Tibial nerve (tissue), 4 donors: Measurements from ENCODE around the gene ASTN2. TPM values are rescaled to one million over a fixed set of nuclear protein-coding genes. Genes with fewer than 3 reads are reported as not detected.

Source experiments
- DNase-seq, 2 donors: peaks; one replicate each; pipeline ENCODE4 v3.0.0-alpha.2; 2019; ENCODE audit warnings: low spot score in 2 of 2
- H3K27ac ChIP-seq, 4 donors: fragments of 200-600 bp; sonication (generic) in 3 of 4; one replicate each; pipeline ENCODE4 v1.5.1; 2017 to 2019; ENCODE audit warnings: mild to moderate bottlenecking in 1 of 4
- H3K27me3 ChIP-seq, 2 donors: fragments of 200-600 bp; sonication (generic) in 1 of 2; one replicate each; pipeline versions ENCODE4 v1.5.1 to v1.6.0; 2017 to 2019
- H3K36me3 ChIP-seq, 3 donors: fragments of 200-600 bp; sonication (generic); one replicate each; pipeline ENCODE4 v1.5.1; 2018 to 2019
- H3K4me1 ChIP-seq, 4 donors: fragments of 200-600 bp; sonication (generic) in 3 of 4; one replicate each; pipeline ENCODE4 v1.5.1; 2017 to 2019
- H3K4me3 ChIP-seq, 4 donors: fragments of 200-600 bp; sonication (generic) in 3 of 4; one replicate each; pipeline ENCODE4 v1.5.1; 2017 to 2019; ENCODE audit warnings: mild to moderate bottlenecking in 1 of 4, moderate library complexity in 1 of 4
- H3K9me3 ChIP-seq, 4 donors: fragments of 200-600 bp; sonication (generic) in 3 of 4; one replicate each; pipeline ENCODE4 v1.5.1; 2017 to 2019
- EP300 ChIP-seq, 2 donors: sonication (generic); formaldehyde crosslinking; IDR thresholded peaks; one replicate each; pipeline ENCODE4 v1.6.1; 2017; ENCODE audit warnings: antibody characterized with exemption in 2 of 2, mild to moderate bottlenecking in 1 of 2
- POLR2A ChIP-seq, 2 donors: fragments of 450-650 bp; IDR thresholded peaks; one replicate each; pipeline ENCODE4 v1.6.1; 2017; ENCODE audit warnings: antibody characterized with exemption in 2 of 2, mild to moderate bottlenecking in 2 of 2, moderate library complexity in 2 of 2
- WGBS, 2 donors: methylation state at CpG; one replicate each; pipeline ENCODE4 v1.1.5; 2018; 5-methylcytosine and 5-hydroxymethylcytosine counted together
- total RNA-seq, 4 donors: library from RNA; depleted of rRNA; stranded (reverse); fragments of >200 nt; gene quantifications; one replicate each; pipeline ENCODE4 v1.1.0, GENCODE V29; 2016
- TF ChIP-seq, protein P1 (sequence below), 5 experiments: fragments of 200-600 bp in 3 of 5; fragments of 450-650 bp in 2 of 5; sonication (generic) in 3 of 5; IDR thresholded peaks; one replicate each; pipeline ENCODE4 v1.5.1; 2016 to 2019; ENCODE audit warnings: antibody characterized with exemption in 5 of 5, mild to moderate bottlenecking in 3 of 5, moderate library complexity in 2 of 5

Gene ASTN2
- total RNA-seq, 4 donors from 2014 or later = 9.0 to 14.9 (median 12.3) TPM

DNA sequence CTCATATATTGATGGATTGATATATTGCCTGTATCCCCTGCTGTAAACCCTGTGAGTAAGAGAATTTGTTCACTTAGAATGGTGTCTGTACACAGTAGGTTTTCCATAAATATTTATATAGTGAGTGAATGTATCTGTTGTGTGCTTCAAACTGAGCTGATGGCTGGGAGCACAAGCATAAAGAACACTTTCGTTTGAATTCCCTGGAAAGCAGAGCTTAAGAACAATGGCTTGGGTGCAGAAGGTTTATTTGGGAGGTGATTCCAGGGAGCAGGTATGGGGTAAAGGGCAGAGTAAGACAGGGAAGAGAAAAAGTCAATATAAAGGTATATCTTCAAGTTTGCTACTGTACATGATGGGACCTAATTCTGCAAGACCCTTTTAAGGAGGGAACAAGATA lies 918.7 kb downstream of the ASTN2 start:
- no peak overlapping the region for H3K4me3 ChIP-seq
- 68 to 70% methylated on average over 1 of the region's 1 CpG for WGBS, 2 donors
- no peaks in the 10 kb centered on the region for H3K9me3 ChIP-seq
- no peaks in the 10 kb centered on the region for H3K36me3 ChIP-seq
- TF ChIP-seq POLR2A (IDR thresholded peaks at IDR 0.05) (no peak), EP300 (IDR thresholded peaks at IDR 0.05) (no peak)
- no peak overlapping the region for H3K27ac ChIP-seq
- peaks cover 0 to 6% (median 0%) of the 10 kb centered on the region in 4 donors for H3K4me1 ChIP-seq
- DNase-seq = no peak
- no peaks in the 10 kb centered on the region for H3K27me3 ChIP-seq

DNA sequence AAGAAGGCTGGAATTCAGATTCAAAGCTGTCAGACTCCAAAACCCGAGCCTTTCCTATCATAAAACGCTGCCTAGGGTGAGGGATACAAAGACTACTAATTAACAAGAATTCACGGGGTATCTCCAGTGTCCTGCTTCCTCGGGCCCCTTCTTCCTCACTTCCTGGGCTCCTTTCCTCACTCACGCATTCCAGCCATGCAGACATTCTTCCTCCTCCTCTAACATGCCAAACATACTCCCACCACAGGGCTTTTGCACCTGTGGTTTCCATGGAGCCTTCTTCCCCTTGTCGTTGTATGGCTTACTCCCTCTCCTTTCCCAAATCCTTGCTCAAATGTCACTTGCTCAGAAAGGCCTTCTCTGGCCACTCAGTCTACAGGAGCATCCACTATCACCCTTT lies 919.1 kb downstream of the ASTN2 start:
- H3K9me3 ChIP-seq = no peaks in the 10 kb centered on the region
- H3K27me3 ChIP-seq = no peaks in the 10 kb centered on the region
- no peaks in the 10 kb centered on the region for H3K36me3 ChIP-seq
- H3K4me1 ChIP-seq = peaks cover 0 to 6% (median 0%) of the 10 kb centered on the region in 4 donors
- no peak for TF ChIP-seq EP300 (IDR thresholded peaks at IDR 0.05)
- TF ChIP-seq, protein P1, sequence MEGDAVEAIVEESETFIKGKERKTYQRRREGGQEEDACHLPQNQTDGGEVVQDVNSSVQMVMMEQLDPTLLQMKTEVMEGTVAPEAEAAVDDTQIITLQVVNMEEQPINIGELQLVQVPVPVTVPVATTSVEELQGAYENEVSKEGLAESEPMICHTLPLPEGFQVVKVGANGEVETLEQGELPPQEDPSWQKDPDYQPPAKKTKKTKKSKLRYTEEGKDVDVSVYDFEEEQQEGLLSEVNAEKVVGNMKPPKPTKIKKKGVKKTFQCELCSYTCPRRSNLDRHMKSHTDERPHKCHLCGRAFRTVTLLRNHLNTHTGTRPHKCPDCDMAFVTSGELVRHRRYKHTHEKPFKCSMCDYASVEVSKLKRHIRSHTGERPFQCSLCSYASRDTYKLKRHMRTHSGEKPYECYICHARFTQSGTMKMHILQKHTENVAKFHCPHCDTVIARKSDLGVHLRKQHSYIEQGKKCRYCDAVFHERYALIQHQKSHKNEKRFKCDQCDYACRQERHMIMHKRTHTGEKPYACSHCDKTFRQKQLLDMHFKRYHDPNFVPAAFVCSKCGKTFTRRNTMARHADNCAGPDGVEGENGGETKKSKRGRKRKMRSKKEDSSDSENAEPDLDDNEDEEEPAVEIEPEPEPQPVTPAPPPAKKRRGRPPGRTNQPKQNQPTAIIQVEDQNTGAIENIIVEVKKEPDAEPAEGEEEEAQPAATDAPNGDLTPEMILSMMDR (IDR thresholded peaks at IDR 0.05) = no peak
- TF ChIP-seq POLR2A (IDR thresholded peaks at IDR 0.05) = no peak
- no peak for DNase-seq
- H3K4me3 ChIP-seq = no peak overlapping the region
- H3K27ac ChIP-seq = no peak overlapping the region
- 73 to 78% methylated on average over 6 of the region's 6 CpGs for WGBS, 2 donors

DNA sequence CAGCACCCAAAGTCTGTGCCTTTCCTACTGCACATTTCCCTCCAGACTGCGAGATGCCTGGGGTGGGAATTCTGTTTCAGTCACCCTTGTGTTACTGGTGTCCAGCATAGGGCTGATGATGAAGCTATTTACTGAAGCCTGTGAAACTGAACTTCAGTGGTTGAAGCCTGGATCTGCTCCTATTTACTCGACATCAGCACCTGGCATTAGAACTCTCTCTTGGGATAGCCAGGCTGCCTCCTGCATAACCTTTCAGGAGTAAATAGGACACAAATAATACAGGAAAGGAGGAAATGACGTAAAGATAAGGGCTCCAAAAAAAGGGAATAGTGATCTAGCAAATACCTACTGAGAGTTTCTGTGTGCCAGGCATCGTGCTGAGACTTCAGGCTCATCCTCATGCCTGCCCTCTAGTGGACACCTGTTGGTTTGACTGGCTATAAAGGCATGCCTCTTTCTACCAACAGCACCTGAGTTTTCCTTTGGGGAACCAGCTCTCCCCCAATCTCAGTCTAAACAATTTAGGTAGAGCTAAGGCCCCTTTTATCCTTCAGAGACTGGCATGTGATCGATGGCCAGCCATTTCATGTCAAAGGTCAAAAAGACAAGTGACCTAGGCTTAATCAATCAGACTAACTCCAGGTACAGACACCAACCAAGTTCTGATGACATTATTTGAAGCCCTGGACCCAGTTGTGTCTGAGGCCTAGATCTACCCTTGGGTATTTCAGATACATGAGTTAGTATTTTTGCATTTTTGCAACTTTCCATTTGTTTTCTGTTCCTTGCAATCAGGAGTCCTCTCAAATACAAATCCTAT lies 919.8 kb downstream of the ASTN2 start:
- H3K4me1 ChIP-seq = peaks cover 0 to 6% (median 0%) of the 10 kb centered on the region in 4 donors
- no peaks in the 10 kb centered on the region for H3K9me3 ChIP-seq
- H3K27ac ChIP-seq = no peak overlapping the region
- TF ChIP-seq POLR2A (IDR thresholded peaks at IDR 0.05) = no peak
- TF ChIP-seq, protein P1 (IDR thresholded peaks at IDR 0.05) = peak; percentile 25 to 53 (median 42)
- 69 to 82% methylated on average over 5 of the region's 5 CpGs for WGBS, 2 donors
- H3K36me3 ChIP-seq = no peaks in the 10 kb centered on the region
- H3K4me3 ChIP-seq = no peak overlapping the region
- no peaks in the 10 kb centered on the region for H3K27me3 ChIP-seq
- no peak for DNase-seq

DNA sequence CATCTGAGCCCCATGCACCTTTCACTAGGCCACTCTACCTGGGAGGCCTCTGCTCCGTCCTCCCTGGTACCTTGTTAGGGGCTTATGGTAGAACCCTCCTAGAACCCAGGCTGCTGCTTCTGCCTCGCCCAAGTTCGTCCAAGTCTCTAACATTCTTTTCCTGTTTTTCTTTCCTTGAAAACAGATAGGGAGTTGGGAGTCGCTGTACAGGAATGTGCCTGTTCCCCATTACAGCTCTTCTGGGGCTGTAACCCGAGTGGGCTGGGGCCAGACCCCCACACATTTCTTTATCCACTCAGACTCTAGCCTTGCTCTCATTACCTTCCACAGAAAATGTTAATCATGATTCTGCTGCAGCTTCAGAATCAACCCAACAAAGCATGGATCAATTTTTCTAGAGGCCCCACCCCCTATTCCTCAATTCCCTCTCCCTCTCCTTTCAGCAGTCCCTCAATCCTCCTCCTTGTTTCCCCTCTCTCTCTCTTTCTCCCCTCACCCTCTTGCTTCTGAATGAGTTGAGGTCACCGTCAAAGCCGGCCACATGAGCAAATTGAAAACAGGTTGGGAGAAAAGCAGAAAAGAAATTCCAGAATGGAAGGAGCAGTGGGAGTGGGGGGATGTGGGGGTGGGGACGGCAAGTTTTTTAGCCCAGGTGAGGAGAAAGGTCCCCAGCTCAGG lies 921.5 kb downstream of the ASTN2 start:
- peaks cover 0 to 6% (median 0%) of the 10 kb centered on the region in 4 donors for H3K4me1 ChIP-seq
- no peak for DNase-seq
- no peaks in the 10 kb centered on the region for H3K9me3 ChIP-seq
- H3K36me3 ChIP-seq = no peaks in the 10 kb centered on the region
- TF ChIP-seq POLR2A (IDR thresholded peaks at IDR 0.05) (no peak), EP300 (IDR thresholded peaks at IDR 0.05) (no peak)
- TF ChIP-seq, protein P1 (IDR thresholded peaks at IDR 0.05) = no peak
- H3K27me3 ChIP-seq = no peaks in the 10 kb centered on the region
- WGBS, 2 donors = 67 to 71% methylated on average over 8 of the region's 8 CpGs
- H3K4me3 ChIP-seq = no peak overlapping the region
- H3K27ac ChIP-seq = no peak overlapping the region

DNA sequence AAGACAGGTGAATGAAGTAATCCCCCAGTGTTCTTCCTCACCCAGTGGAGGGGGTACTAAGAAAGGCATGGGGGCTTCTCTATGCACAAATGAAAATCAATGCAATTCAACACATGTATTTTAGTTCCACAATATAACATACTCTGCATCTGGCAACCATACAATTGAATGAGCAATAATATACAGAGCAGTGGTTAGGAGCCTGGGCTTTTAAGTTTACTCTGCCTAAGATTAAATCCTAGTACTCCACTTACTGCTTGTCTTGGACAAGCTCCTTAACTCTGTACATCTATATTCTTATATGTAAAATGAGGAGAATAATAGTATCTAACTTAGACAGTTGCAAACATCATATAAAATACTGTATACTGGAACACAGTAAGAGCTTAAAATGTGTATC lies 923.2 kb downstream of the ASTN2 start:
- no peaks in the 10 kb centered on the region for H3K27me3 ChIP-seq
- H3K9me3 ChIP-seq = no peaks in the 10 kb centered on the region
- H3K4me3 ChIP-seq = no peak overlapping the region
- no peaks in the 10 kb centered on the region for H3K4me1 ChIP-seq
- DNase-seq = no peak
- H3K36me3 ChIP-seq = no peaks in the 10 kb centered on the region
- TF ChIP-seq, protein P1 (IDR thresholded peaks at IDR 0.05) = no peak
- TF ChIP-seq POLR2A (IDR thresholded peaks at IDR 0.05) (no peak), EP300 (IDR thresholded peaks at IDR 0.05) (no peak)
- H3K27ac ChIP-seq = no peak overlapping the region
